ENCODE results near the gene FAM184A. TPM values are rescaled to one million over a fixed set of nuclear protein-coding genes. Genes with fewer than 3 reads are reported as not detected.
A peak's percentile ranks its signal among the peaks of the same experiment; 100 is the strongest.
"Not testable (repeated sequence)": the region's sequence is repeated elsewhere in the genome, so short reads cannot be mapped to it uniquely, and the experiment has no call there.

The FAM184A gene, protein sequence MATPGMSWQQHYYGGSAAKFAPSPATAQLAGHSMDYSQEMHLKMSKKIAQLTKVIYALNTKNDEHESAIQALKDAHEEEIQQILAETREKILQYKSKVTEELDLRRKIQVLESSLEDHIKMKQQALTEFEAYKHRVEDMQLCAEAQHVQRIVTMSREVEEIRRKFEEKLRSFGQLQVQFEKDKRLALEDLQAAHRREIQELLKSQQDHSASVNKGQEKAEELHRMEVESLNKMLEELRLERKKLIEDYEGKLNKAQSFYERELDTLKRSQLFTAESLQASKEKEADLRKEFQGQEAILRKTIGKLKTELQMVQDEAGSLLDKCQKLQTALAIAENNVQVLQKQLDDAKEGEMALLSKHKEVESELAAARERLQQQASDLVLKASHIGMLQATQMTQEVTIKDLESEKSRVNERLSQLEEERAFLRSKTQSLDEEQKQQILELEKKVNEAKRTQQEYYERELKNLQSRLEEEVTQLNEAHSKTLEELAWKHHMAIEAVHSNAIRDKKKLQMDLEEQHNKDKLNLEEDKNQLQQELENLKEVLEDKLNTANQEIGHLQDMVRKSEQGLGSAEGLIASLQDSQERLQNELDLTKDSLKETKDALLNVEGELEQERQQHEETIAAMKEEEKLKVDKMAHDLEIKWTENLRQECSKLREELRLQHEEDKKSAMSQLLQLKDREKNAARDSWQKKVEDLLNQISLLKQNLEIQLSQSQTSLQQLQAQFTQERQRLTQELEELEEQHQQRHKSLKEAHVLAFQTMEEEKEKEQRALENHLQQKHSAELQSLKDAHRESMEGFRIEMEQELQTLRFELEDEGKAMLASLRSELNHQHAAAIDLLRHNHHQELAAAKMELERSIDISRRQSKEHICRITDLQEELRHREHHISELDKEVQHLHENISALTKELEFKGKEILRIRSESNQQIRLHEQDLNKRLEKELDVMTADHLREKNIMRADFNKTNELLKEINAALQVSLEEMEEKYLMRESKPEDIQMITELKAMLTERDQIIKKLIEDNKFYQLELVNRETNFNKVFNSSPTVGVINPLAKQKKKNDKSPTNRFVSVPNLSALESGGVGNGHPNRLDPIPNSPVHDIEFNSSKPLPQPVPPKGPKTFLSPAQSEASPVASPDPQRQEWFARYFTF
- under 0.01 and 0.40 TPM in 2 replicates for total RNA-seq

DNA sequence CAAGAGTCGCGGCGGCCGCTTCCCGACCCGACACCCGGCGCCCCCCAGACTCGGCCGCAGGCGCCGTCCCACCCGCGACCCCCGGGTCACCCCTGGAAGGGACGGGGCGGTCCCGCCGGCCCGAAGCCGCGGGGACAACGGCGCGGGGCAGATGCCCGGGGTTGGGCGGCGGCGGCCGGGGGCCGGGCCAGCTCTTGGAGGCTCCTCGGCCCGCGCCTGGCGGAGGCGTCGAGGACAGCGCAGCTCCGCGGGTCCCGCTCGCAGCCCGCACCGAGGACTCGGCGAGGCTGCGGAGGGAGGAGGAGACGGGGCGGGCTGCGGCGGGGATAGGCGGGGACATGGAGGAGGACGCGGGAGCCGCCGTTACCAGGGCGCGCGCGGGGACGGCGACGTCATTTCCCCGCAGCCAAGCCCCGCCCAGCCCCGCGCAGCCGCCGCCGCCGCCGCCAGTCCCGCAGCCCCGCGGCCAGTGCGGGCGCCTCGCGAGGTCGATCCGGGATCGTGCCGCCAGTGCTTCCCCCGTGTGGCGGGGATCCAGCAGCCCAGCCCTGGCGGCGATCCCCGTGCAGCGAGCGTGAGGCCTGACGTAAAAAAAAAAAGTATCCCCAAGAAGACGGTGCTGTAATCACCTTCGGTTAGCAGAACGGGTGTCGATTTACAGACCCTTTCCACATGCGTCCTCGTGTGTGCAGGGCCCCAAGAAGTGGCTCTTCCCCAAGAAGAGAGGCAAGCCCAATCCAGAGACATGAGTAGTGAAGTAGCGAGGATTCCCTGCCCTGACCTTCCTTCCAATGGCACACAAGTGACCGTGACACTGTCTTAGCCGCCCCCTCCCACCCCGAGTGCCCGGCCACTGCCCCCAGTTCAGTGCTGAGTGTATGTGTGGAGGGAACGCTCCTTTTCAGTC is at the start of gene FAM184A:
Gene FAM184A, minus strand, starts transcription at position 289 of the 907 bp plus-strand sequence. CDS start 365 bp downstream, outside the sequence.
- DNase-seq (ENCODE audit: low read depth in 2 of 2) = peak; percentile 48 to 68

DNA sequence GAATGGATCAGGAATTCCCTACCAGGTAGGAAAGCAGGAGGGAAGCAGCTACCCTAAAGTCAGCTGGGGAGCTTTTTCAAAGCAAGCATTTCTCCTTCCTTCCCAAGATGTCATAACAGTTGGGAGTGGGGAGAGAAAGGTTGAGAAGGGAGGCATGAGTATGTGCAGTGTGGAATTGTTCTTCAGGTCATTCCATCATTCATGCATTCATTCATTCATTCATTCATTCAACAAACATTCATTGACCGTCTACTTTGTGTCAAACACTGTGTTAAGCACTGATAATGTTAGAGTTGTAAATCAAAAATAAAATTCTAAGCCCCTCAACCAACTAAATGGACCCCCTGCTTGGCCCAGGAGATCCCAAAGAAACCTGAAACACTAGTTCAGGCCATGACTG is 49.2 kb upstream of the FAM184A start:
- DNase-seq (ENCODE audit: low read depth in 2 of 2) = no peak

- no peak for DNase-seq (ENCODE audit: low read depth in 2 of 2)
Measured at GRCh38 chr6:119126826-119127225, 48.4 kb upstream of the FAM184A start.

DNA sequence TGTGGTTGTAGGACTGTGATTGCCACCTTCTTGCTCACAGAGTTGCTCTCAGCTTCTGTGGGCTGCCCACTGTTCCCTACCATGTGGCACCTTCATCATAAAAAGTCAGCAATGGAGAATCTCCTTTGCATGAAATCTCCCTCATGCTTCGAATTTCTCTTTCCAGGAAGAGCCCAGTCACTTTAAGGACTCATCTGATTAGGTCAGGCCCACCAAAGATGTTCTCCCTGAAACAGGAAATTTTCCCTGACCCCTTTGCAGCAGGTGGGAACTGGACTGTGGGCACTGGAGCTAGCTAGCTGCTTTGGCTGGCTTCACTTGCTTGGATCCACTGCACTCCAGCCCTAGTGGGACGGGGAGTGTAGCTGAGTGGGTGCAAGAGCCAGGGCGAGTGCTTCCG is 47.7 kb upstream of the FAM184A start:
- DNase-seq (ENCODE audit: low read depth in 2 of 2) = no peak

GRCh38 chr6:119125576-119125975 is 47.1 kb upstream of the FAM184A start:
- DNase-seq (ENCODE audit: low read depth in 2 of 2) = no peak

GRCh38 chr6:119124079-119124824 is 45.8 kb upstream of the FAM184A start:
- DNase-seq (ENCODE audit: low read depth in 2 of 2) = no peak

GRCh38 chr6:119122336-119122735 is 43.9 kb upstream of the FAM184A start:
- DNase-seq (ENCODE audit: low read depth in 2 of 2) = no peak

- no peak for DNase-seq (ENCODE audit: low read depth in 2 of 2)
Measured at GRCh38 chr6:119121367-119121766, 42.9 kb upstream of the FAM184A start.

GRCh38 chr6:119119989-119120388 is 41.5 kb upstream of the FAM184A start:
- DNase-seq (ENCODE audit: low read depth in 2 of 2) = no peak

DNA sequence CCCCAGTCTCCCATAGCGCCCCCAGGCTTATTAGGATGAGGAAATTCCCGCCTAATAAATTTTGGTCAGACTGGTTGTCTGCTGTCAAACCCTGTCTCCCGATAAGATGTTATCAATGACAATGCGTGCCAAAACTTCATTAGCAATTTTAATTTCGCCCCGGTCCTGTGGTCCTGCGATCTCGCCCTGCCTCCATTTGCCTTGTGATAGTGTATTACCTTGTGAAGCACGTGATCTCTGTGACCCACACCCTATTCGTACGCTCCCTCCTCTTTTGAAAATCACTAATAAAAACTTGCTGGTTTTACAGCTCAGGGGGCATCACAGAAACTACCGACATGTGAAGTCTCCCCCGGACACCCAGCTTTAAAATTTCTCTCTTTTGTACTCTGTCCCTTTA is 40.6 kb upstream of the FAM184A start:
- not testable (repeated sequence) for DNase-seq (ENCODE audit: low read depth in 2 of 2)

DNA sequence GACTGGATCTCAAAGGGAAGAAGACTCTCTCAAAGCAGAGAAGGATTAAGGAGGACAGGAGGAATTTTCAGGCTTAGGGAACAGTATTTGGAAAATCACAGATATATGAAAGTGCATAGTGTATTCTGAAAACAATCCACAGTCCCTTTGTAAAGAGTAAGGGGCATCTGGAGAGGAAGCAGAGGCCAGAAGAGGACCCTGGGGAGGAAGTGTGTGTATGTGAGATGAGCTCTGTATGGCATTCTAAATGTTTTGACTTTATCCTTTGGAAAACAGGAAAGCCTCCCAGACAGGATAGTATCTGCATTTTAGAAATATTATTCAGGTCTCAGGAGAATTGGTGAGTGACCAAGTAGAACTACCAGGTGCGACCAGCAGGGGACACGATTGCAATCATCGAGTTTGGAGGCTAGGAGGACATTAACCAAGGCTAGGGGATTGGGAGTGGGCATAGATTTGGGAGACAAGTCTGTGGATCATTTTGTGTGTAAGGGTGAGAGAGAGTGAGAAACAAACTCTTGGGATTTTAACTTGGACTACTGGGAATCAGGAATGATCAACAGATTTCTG is 38.3 kb upstream of the FAM184A start:
- DNase-seq (ENCODE audit: low read depth in 2 of 2) = peak in 1 of 2 donors; percentile 58

DNA sequence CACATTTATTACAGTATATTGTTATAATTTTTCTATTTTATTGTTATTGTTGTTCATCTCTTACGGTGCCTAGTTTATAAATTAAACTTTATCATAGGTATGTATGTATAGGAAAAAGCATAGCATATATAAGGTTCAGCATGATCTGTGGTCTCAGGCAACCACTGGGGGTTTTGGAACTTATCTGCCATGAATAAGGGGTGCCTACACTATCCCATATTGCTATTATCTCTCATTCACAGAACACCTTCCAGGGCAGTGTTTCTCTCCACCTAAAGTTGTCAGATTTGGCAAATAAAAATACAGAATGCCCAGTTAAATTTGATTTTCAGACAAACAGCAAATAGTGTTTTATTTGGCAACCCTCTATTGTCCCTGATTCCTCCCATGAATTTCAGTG is 35.5 kb upstream of the FAM184A start:
- DNase-seq (ENCODE audit: low read depth in 2 of 2) = no peak

DNA sequence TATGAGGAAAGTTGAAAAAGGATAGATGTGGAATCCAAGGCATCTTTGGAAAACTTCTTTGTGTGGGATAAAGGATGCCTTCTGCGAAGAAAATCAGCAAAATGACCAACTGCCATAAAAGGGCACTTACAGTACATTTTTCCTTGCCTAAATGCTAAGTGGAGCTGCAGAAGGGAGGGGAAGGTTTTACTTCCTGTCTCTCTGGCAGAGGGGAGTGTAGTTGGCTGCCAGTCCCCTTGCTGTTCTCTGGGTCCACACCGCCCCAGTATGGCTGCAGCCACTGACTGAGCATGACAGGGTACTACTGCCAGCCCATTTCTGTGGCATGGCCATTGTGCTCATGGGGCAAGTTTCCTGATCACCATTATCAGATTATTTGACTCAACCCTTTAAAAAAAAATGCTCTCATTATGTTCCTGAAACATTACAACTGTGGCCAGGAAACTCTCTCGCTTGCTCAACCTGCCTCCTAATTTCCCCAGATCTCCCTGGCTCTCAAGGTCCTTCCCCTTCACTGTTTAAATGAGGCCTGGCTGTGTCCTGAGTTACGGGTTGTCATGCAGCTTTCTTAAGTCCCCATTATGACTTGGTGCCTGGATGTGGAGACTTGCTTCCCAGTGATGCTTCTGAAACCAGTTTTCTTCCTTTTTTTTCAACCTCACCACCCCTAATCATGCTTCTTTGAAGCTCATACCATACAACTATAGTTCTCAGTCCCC is 34.5 kb upstream of the FAM184A start:
- DNase-seq (ENCODE audit: low read depth in 2 of 2) = no peak

DNA sequence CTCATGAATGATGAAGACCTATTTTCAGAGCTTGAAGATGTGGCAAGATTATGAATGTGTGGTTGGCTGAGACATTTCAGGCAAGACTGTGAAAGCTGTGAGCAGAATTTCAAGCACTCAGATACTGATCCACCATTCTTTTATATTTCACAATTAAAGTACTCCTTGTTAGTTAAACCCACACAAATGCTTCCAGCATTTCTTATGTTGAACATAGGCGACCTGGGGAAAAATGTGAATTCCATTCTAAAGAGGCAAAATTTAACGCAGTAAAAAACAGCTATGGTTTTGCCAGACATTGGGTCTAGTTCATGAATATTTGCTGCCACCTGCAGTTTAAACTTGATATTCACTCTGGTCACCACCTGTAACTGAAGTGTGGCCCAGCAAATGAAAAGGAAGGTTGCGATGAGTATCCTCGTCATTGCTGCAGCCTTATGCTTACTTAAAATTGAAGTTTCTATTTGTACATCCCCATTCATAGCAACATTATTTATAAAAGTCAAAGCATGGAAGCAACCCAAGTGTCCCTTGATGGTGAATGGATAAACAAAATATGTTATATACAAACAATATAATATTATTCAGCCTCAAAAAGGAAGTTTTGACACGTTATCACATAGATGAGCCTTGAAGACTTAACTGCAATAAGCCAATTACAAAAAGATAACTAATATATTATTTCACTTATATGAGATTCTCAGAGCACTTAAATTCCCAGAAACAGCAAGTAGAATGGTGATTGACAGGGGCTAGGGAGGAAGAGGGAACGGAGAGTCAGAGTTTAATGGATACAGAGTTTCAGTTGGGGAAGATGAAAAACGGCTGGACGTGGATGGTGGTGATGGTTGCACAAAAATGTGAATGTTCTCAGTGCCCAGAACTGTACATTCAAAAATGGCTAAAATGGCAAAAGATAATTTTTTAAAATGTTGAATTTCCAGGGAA is 32.4 kb upstream of the FAM184A start:
- DNase-seq (ENCODE audit: low read depth in 2 of 2) = peak; percentile 58 to 74

GRCh38 chr6:119109654-119110325 is 31.3 kb upstream of the FAM184A start:
- DNase-seq (ENCODE audit: low read depth in 2 of 2) = no peak

DNA sequence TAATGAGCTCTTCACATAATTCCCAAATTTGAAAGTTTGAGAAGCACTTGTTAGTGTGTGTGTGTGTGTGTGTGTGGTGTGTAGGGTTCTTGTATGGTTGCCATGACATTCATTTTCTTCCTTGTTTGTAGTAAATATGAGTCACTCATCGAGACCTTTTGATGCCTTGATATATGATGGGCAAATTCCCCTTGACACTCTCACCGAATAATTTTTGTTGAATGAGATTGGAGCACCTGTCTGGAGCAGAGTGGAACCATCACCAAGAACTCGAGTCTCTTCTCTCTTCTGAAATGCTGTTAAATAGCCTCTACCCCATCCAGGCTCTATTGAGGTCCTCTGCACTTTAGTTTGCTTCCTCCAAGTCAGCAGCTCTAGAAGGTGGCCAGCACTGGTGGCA is 29.6 kb upstream of the FAM184A start:
- no peak for DNase-seq (ENCODE audit: low read depth in 2 of 2)

- peak in 1 of 2 donors; percentile 79 for DNase-seq (ENCODE audit: low read depth in 2 of 2)
Measured at GRCh38 chr6:119105282-119105681, 26.8 kb upstream of the FAM184A start.
